Measurements from ENCODE around the gene CRYBB1. TPM values are rescaled to one million over a fixed set of nuclear protein-coding genes. Genes with fewer than 3 reads are reported as not detected.
A peak's percentile ranks its signal among the peaks of the same experiment; 100 is the strongest.

CRYBB1 gene
- total RNA-seq, 2 donors from 2014 or later: 0.33 to 1.7 TPM

GRCh38 chr22:26570115-26570514 is 47.7 kb downstream of the CRYBB1 start:
- H3K4me1 ChIP-seq (ENCODE audit: control insufficient read depth, insufficient read depth, low read length): no peaks in the 10 kb centered on the region
- Mint-ChIP-seq H3K27me3 (ENCODE audit: insufficient read depth) (no peaks in the 10 kb centered on the region), H3K9me3 (no peaks in the 10 kb centered on the region), H3K27ac (peak overlapping the region; percentile 4), H3K4me1 (peaks cover 62% of the 10 kb centered on the region), H3K4me3 (no peak overlapping the region), H3K36me3 (ENCODE audit: low read depth) (peaks cover 16% of the 10 kb centered on the region)
- H3K27me3 ChIP-seq (ENCODE audit: control insufficient read depth, insufficient read depth, low read length, poor library complexity, severe bottlenecking): no peaks in the 10 kb centered on the region
- H3K36me3 ChIP-seq (ENCODE audit: control insufficient read depth, insufficient read depth, low read length): peaks cover 9% of the 10 kb centered on the region
- no peak for DNase-seq
- no peak overlapping the region for H3K4me3 ChIP-seq (ENCODE audit: low read length)
- TF ChIP-seq CTCF (conservative IDR thresholded peaks at IDR 0.05): no peak
- H3K9ac ChIP-seq (ENCODE audit: extremely low read depth, low read length, poor library complexity, severe bottlenecking): no peak overlapping the region
- H3K27ac ChIP-seq (ENCODE audit: low read depth, low read length): no peak overlapping the region
- H3K9me3 ChIP-seq (ENCODE audit: control insufficient read depth, low read length): no peaks in the 10 kb centered on the region
- WGBS, 2 experiments (ENCODE audit: insufficient coverage in 1 of 2, insufficient read length in 1 of 2): 79 to 85% methylated on average over 4 to 10 of the region's 10 CpGs

DNA sequence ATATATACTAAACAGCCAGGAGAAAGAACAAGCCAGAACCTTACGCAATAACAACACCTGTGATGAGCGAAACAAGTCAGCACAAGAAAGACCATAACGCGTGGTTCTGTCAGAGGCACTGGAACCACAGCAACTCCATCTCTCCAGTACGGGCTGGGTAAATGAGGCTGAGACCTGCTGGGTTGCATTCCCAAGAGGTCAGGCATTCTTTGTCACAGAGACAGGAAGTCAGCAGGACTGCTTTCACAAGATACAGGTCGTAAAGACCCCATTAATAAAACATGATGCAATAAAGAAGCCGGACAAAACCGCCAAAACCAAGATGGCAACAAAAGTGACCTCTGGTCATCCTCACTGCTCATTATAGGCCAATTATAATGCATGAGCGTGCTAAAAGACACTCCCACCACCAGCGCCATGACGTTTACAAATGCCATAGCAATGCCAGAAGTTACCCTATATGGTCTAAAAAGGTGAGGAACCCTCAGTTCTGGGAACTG is 49.6 kb downstream of the CRYBB1 start:
- Histone ChIP-seq H3K36me3 (ENCODE audit: control insufficient read depth, insufficient read depth, low read length) (peaks cover 5% of the 10 kb centered on the region), H3K4me3 (ENCODE audit: low read length) (no peak overlapping the region), H3K27ac (ENCODE audit: low read depth, low read length) (peak overlapping the region; percentile 86), H3K4me1 (ENCODE audit: control insufficient read depth, insufficient read depth, low read length) (no peaks in the 10 kb centered on the region), H3K9ac (ENCODE audit: extremely low read depth, low read length, poor library complexity, severe bottlenecking) (no peak overlapping the region), H3K27me3 (ENCODE audit: control insufficient read depth, insufficient read depth, low read length, poor library complexity, severe bottlenecking) (no peaks in the 10 kb centered on the region), H3K9me3 (ENCODE audit: control insufficient read depth, low read length) (no peaks in the 10 kb centered on the region)
- Mint-ChIP-seq H3K9me3 (no peaks in the 10 kb centered on the region), H3K27me3 (ENCODE audit: insufficient read depth) (no peaks in the 10 kb centered on the region), H3K4me3 (no peak overlapping the region), H3K27ac (peak overlapping the region; percentile 94), H3K4me1 (peaks cover 64% of the 10 kb centered on the region), H3K36me3 (ENCODE audit: low read depth) (peaks cover 20% of the 10 kb centered on the region)
- DNase-seq: peak; percentile 84
- 44 to 56% methylated on average over 8 to 11 of the region's 11 CpGs for WGBS, 2 experiments (ENCODE audit: insufficient coverage in 1 of 2, insufficient read length in 1 of 2)
- TF ChIP-seq CTCF (conservative IDR thresholded peaks at IDR 0.05): no peak

DNA sequence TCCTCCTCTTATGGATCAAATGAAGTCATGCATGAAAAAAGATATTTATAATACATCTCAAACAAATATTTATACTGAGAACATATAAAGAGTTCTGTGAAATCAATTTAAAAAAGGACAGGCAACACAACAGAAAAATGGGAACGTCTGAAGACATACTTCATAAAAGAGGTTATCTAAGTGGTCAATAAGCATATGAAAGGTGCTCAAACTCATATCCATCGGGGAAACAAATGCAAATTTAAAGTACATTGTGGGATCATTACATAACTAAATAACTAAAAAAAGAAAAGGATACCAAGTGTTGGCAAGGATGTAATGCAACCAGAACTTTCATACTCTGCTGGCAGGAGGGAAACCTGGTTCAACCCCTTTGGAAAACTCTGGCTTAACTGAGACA is 50.2 kb downstream of the CRYBB1 start:
- 60 to 75% methylated on average over 1 to 2 of the region's 2 CpGs for WGBS, 2 experiments (ENCODE audit: insufficient coverage in 1 of 2, insufficient read length in 1 of 2)
- peaks cover 16% of the 10 kb centered on the region for H3K36me3 Mint-ChIP-seq (ENCODE audit: low read depth)
- DNase-seq: no peak
- no peak overlapping the region for H3K9ac ChIP-seq (ENCODE audit: extremely low read depth, low read length, poor library complexity, severe bottlenecking)
- peaks cover 61% of the 10 kb centered on the region for H3K4me1 Mint-ChIP-seq
- no peaks in the 10 kb centered on the region for H3K27me3 ChIP-seq (ENCODE audit: control insufficient read depth, insufficient read depth, low read length, poor library complexity, severe bottlenecking)
- H3K4me1 ChIP-seq (ENCODE audit: control insufficient read depth, insufficient read depth, low read length): no peaks in the 10 kb centered on the region
- TF ChIP-seq CTCF (conservative IDR thresholded peaks at IDR 0.05): no peak
- H3K4me3 Mint-ChIP-seq: no peak overlapping the region
- H3K9me3 ChIP-seq (ENCODE audit: control insufficient read depth, low read length): no peaks in the 10 kb centered on the region
- H3K27ac Mint-ChIP-seq: peak overlapping the region; percentile 10
- H3K27me3 Mint-ChIP-seq (ENCODE audit: insufficient read depth): no peaks in the 10 kb centered on the region
- H3K27ac ChIP-seq (ENCODE audit: low read depth, low read length): peak overlapping the region; percentile 86
- H3K9me3 Mint-ChIP-seq: no peaks in the 10 kb centered on the region
- H3K36me3 ChIP-seq (ENCODE audit: control insufficient read depth, insufficient read depth, low read length): peaks cover 5% of the 10 kb centered on the region
- no peak overlapping the region for H3K4me3 ChIP-seq (ENCODE audit: low read length)

Measured in endodermal cell (in vitro differentiated cells).